Measurements from ENCODE around the gene NOC4L.
"Not testable (repeated sequence)": the region's sequence is repeated elsewhere in the genome, so short reads cannot be mapped to it uniquely, and the experiment has no call there.

Gene NOC4L

DNA sequence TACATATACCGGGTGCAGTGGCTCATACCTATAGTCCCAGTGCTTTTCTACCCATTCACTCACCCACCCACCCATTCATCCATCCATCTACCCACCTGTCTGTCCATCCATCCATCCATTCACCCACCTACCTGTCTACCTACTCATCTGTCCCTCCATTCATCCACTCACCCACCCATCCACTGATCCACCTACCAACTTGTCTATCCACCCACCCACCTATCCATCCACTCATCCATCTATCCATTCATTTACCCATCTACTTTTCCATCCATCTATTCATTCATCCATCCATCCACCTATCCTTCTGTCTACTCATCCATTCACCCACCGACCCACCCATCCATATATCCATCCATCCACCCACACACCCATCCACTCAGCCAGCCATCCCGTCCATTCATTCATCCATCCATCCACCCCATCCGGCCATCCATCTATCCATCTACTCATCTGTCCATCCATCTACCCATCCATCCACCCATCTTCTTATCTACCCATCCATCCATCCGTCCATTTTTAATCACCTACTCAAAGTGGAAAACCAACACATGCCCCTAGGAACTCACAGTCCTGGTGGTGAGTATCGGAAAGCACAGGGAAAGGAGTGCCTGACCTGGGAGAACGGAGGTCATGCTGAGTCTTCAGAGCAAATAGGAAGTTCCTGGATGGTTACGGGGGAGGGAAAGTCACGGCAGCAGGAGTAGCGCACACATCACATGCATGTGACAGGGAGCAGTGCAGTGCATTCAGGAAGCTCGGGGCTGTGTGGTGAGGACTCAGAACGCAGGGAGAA is 20.1 kb upstream of the NOC4L start:
- no peak for DNase-seq (ENCODE audit: low read depth in 1 of 2, low spot score in 1 of 2)

DNA sequence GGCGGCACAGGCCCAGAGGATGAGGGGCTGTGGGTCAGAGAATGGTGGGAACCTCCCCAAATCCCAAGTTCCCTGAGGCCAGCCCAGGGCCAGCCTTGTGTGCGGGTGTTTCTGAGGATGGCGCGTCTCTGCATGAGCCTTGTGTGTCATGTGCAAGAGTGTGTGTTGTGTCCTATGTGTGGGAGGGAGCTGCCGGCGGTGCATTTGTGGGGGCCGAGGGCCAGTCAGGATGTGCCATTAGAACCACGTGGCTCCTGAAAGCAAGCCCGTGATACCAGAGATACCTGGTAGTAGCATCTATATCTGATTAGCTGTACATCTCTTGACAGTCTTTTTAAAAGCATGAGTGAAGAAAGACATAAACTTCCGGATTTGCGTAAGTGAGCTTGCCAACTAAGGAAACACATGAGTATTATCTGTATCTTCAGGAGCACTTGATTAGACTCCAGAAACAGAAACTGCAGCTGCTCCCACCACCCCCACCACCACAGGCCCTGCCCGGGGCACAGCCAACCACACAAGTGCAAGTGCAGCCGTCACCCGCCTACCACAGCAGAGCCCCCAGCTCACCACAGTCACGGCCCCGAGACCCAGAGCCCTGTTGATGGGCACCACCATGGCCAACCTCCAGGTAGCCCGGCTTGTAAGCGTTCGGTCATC is 19.4 kb upstream of the NOC4L start:
- DNase-seq (ENCODE audit: low read depth in 1 of 2, low spot score in 1 of 2) = no peak

DNA sequence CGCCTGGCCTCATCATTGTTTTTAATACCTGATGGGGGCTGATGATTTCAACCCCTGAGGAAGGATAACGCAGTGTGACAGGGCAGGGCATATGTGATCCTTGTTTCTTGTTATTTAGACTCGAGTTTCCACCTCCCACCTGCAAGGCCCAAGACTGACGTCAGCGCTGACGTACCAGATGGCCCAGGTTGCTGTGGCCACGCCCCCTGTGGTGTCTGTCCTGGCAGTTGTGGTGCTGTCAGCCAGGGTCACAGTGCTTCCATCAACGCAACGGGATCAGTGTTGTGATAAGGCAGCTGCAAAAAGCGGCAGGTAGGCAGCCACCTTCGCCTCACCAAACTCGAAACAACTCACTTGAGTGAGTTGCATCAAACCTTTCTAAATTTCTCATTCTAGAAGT is 18.5 kb upstream of the NOC4L start:
- DNase-seq (ENCODE audit: low read depth in 1 of 2, low spot score in 1 of 2) = no peak

DNA sequence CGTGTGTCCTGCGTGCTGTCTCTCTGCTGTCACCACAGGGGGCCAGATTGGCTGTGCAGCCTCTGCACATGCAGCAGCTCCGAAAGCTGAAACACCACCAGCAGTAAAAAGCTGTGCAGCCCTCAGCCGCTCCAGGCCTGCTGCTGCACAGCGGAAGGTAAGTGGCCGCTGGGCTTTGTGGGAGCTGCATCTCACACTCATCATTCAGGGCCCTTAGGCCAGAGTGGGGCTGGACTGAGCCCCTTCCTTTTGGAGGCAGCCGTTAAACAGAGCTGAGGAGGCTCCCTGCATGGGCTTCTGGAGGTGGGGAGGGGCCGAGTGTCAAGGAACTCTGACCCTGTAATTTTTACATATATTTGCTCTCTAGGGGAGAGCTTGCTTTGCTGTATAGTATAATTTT is 17.2 kb upstream of the NOC4L start:
- no peak for DNase-seq (ENCODE audit: low read depth in 1 of 2, low spot score in 1 of 2)

DNA sequence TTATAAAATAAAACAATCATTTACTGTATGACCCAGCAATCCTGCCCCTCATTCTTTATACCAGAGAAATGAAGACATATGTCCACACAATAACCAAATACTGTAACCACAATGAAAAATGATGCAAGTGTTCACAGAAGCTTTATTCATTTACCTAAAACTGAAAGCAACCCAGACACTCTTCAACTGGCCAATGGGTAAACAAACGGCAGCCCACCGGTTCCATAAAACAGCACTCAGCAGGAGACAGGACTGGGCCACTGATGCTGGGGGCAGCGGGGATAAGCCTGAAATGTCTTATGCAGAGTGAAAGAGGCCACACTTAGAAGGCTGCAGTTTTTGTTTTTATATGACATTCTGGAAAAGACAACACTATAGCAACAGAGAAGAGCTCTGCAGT is 15.2 kb upstream of the NOC4L start:
- DNase-seq (ENCODE audit: low read depth in 1 of 2, low spot score in 1 of 2) = no peak

DNA sequence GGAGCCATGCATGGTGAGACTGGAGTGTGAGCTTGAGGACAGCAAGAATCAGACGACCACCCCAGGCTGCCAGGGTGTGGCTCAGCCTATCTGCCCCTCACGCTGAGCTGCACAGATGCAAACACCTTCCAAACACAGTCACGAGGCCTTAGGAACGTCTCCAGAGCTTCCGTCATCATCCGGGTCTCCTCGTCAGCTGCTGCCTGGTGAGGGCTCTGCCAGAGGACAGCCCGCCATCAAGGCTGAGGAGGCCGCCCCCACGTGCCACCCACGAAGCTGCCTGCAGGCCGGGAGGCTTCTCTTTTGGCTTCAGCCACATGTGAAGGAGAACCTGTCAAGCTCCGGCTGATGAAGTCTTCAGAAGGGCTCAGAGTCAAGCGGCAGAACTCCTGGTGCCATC is 13.6 kb upstream of the NOC4L start:
- DNase-seq (ENCODE audit: low read depth in 1 of 2, low spot score in 1 of 2) = no peak

DNA sequence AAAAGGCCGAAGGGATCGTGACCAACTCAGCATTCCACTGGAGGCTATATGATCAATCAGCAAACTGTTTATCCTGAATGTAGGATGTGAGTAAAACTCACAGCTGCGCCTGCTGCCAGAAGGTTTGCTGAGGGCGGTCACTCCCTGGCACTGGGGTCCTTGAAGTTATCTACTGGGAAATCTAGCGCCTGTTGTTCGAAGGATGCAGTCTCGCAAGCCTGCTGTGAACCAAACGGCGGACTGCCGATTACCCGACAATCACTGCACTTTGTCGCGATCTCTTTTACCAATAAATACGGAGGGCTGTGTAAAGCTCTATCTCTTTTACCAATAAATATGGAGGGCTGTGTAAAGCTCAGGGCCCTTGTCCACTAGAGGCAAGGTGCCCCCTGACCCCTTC is 13.0 kb upstream of the NOC4L start:
- DNase-seq (ENCODE audit: low read depth in 1 of 2, low spot score in 1 of 2) = no peak

DNA sequence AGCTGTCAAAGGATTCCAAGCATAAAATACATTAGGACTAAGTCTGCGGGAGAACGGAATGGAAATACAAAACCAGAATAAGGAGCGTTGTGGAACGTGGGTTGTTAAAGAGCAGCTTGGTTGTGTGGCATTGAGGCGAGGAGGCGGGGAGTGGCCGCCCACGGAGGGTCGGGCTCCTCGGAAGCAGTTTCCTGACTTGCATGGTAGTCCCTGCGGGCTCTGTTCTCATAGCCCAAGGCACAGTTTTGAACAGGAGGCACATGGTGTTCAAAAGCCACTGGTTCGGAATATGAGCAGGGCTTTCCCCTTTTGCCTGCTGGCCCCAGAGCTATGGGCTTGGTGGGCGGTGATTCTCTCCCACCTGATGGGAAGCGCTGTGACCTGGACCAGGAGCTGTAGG is 12.3 kb upstream of the NOC4L start:
- DNase-seq (ENCODE audit: low read depth in 1 of 2, low spot score in 1 of 2) = no peak

DNA sequence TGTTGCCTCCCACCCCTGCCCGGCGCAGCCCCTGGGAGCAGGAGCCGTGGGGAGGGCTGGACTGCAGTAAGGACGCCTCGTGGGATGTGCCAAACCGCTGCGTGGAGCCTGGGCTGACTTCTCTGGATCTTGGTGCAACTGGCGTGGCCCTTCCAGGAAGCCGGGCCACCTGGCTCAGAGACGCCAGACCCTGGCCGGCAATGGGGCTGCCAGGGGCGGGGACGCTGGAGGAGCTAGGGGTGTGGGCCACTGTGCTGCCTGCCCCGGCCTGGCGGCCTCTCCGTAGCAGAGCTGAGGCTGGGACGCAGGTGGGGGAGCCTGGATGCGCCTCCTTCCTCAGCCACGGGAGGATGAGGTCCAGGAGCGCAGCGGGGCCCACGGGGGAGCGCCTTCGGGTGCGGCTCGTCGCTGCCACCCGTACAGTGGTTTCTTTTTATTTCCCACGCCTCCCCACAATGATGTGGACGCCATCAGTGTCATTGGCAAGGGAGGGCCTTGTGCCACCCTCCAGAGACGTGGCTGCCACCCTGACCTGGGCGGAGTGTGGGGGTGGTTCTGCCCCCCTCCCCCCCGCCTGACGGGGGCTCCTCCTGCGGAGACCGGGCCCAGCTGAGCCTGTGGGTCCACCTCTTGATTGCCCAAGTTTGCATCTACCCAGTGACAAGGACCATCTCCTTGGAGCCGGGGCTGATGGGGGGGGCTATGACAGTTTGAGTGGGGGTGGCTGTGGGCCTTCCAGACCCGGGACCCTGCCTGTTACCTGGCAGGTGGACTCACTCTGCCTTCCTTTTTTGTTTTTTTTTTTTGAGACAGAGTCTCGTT is 11.4 kb upstream of the NOC4L start:
- no peak for DNase-seq (ENCODE audit: low read depth in 1 of 2, low spot score in 1 of 2)

DNA sequence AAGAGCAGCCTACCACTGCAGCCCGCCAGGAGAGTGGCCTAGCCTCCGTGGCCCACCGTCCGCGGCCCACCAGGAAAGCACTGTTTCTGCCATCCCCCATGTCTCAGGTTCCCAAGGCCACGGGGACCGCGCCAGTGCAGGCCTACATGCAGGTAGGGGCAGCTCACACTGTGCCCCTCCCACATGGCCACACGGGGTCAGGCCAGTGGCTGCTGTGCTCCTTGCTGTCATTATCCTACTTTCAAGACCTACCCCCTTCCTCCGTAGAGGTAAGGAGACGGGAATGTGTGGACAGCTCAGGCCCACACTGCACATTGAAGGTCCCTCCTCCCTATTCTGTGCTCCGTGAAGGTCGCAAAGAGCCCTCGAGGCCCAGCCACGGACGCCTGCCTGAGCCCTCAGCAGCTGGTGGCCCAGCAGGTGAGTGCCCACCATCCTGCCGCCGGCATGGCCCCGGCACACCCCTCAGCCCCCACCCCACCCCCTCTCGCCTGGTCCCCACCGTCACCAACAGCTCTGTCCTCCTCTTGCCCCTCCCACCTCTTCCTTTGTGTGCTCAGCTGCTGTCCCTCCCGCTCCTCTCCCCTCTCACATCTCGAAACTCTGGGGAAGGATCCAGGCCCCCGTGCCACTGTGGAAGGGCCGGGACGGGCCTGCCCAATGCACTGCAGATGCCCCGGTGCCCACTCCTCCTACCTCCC is 10.2 kb upstream of the NOC4L start:
- no peak for DNase-seq (ENCODE audit: low read depth in 1 of 2, low spot score in 1 of 2)

DNA sequence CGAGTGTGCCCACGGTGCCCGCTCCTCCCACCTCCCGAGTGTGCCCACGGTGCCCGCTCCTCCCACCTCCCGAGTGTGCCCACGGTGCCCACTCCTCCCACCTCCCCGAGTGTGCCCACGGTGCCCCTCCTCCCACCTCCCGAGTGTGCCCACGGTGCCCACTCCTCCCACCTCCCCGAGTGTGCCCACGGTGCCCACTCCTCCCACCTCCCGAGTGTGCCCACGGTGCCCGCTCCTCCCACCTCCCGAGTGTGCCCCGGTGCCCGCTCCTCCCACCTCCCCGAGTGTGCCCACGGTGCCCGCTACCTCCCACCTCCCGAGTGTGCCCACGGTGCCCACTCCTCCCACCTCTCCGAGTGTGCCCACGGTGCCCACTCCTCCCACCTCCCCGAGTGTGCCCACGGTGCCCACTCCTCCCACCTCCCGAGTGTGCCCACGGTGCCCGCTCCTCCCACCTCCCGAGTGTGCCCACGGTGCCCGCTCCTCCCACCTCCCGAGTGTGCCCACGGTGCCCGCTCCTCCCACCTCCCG is 9.5 kb upstream of the NOC4L start:
- not testable (repeated sequence) for DNase-seq (ENCODE audit: low read depth in 1 of 2, low spot score in 1 of 2)

DNA sequence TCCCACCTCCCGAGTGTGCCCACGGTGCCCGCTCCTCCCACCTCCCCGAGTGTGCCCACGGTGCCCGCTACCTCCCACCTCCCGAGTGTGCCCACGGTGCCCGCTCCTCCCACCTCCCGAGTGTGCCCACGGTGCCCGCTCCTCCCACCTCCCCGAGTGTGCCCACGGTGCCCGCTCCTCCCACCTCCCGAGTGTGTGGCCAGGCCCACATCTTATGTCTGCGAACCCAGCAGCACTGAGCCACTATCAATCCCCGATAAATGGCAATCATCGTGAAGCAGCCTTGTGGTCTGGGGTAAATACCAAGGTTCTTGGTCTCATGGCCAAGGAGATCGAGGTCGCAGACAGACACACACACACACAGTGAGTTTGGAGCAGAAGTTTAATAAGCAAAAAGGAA is 8.0 kb upstream of the NOC4L start:
- DNase-seq (ENCODE audit: low read depth in 1 of 2, low spot score in 1 of 2) = not testable (repeated sequence)

DNA sequence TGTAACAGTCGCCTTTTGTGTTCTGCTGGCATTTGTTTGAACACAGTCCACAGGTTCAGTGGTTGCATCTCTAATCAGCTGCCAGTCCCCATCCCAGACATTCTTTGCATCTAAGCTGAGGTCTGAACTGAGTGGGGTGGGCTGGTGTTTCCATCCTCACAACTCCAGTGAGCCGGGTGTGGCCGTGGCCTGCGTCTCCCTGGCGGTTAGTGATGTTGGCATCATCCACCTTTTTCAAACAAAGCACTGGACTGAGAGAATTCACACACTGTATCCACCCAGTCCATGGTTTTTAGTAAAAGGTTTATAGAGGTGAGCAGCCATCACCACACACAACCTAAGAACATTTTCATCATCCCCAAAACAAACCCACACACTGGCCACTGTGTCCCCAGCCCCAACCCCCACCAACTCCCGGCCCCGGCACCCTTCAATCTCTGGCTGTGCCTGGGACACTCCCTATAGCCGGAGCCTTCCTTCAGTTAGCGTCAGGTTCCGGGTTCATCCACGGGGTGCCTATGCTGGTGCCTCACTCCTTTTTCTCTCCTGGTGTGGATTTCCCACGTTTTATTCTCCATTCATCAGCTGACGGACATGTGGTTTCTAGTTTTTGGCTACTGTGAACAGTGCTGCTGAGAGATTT is 6.7 kb upstream of the NOC4L start:
- no peak for DNase-seq (ENCODE audit: low read depth in 1 of 2, low spot score in 1 of 2)

DNA sequence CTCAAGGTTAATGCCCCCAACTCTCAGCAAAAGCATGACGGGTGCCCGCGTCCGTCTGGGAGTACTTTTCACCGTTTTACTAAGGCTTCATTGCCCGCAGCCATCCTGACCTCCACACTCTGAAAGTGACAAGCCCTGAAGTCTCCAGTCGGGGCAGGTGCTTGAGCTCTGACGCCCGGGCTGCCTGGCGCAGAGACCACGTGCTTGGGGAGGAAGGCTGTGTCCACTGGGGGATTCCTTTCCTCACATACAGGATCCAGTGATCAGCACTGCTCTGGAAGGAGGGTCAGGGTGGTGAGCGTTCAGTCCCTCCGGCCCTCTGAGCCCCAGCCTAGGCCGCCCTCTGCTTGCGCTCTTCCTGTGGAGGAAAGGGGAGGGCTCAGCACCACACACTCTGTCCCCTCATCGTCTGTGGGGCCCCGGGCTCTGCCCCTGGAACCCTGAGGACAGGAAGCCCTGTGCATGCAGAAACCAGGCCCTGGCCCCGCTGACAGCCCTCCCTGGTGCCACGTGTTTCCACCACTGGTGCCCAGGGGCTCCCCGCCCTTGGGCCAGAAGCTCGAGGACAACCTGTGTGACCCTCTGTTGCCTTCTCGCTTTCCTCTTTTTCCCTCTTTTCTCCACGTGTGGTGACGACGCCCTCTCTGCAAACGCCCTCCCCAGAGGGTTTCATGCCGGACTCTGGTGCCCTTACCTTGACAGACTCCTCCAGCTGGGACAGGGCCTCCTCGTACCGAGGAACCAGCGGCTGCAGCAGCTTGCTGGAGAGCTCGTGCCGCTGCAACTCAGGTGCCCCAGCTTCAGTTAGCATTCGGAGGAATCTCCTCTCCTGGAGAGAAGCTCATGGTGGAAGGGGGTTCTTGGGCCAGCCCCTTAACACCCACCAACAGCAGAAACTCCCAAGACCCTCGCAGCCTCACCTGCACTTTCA is 5.1 kb upstream of the NOC4L start:
- DNase-seq (ENCODE audit: low read depth in 1 of 2, low spot score in 1 of 2) = no peak

DNA sequence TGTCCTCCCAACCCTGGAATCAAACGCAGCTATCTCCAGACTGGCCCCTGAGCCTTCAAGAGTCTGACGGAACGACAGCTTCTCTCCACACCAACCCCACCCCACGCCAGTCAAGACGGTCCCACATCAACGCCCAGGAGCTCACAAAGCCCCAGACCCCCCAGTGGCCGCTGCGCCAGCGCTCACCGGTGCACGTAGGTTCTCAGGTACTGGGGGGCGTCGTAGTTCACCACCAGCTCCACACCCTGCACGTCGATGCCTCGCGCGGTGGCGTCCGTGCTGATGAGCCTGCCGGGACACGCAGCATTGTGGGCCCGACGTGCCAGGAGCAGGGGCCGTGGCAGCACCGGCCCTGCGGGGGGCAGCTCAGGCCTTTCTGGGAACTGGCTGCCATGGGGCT is 4.3 kb upstream of the NOC4L start:
- DNase-seq (ENCODE audit: low read depth in 1 of 2, low spot score in 1 of 2) = no peak

DNA sequence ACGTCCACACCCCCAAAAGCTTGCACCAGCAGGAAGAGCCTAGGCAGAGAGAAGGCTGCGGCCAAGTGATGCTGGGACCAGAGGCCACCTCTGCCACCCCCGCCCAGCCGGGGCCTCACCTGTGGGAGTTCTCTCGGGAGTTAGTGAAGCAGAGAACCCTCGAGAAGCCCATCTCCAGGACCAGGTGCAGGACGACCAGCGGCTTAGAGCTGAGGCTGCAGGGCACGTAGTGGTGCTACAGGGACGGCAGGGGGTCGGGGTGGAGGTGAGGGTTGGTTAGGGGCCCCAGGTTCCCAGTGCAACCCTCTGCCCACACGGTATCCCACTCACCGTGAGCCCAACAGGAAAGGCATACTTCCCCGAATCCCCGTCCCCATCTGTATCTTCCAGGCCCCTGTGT is 3.8 kb upstream of the NOC4L start:
- DNase-seq (ENCODE audit: low read depth in 1 of 2, low spot score in 1 of 2) = no peak

DNA sequence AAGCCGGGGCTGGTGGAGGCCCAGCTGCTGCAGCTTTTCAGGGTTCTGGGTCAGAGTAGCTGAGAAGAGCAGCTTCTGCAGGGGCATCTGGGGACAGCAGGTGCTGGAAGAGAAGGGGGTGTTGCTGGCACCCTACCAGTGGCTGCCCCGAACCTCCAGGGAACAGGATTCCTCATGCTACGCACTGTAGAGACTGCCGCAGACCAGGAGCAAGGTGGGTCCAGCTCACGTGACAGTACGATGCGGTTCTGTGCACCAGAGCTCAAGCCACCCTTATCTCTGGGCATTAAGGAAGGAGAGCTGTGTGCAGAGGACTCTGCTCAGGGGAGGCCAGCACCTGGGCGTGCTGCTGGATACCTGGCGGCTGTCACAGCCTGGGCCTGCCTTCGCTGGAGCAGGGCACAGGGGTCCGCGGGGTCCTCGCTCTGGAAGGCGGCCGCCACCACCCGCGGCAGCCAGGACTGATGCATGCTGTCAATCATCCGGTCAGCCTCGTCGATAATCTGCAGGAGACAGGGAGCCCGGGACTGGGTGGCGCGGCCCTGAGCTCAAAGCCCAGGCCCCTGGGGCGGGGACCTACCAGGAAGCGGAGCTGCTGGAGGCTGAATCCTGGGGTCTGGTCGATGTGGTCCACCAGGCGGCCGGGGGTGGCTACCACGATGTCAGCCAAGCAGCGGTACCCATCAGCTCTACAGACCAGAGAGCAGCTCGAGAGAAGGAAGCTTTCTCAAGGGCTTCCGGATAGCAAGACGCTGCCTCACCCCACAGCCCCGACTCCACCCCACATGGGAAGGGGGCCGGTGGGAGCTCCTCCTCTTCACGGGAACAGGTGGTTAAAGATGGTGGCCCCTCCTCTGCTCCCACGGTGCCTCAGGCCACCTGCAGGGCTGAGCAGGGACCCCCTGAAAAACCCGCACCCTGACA is 3.1 kb upstream of the NOC4L start:
- no peak for DNase-seq (ENCODE audit: low read depth in 1 of 2, low spot score in 1 of 2)

DNA sequence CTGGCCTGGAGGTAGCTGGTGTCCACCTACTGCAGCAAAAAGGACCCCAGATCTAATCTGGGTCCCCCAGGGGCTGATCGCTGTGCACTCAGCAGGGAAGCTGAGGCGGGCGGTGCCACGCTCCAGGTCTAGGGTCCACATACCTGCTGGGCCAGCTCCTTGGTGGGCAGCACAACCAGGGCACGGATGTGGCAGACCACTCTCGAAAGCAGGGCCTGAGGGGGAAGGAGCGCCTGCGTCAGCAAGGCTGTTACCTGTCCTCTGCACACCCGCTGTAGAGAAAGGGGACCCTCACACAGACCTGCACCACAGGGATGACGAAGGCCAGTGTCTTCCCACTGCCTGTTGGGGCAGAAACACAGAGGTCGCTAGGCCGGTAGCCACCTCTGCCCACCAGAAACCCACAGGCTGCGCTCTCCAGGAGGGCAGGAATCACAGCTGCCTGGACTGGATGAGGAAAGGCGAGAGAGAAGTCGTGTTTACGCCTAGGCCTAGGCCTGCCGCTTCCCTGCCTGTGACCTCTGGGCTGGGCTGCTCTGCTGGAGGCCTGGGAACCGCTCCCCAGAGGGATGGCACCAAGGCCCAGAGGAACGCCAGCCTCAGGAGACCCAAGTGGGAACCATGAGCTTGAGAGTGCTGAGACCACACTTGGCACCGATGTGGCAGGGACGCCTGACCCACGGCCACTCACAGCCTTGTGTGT is 2.1 kb upstream of the NOC4L start:
- no peak for DNase-seq (ENCODE audit: low read depth in 1 of 2, low spot score in 1 of 2)

All from activated T-helper 1 cell treated with anti-CD3 and anti-CD28 coated beads, Interleukin-2, amount 50 U/mL, for 16 hours (primary cell).